ENCODE results near the gene TYMS. TPM values are rescaled to one million over a fixed set of nuclear protein-coding genes. Genes with fewer than 3 reads are reported as not detected.
A peak's percentile ranks its signal among the peaks of the same experiment; 100 is the strongest.

TYMS gene
- total and polyA plus RNA-seq, 9 of the 15 experiments (the other 6 are each of a cell fraction or from before 2014, with no cell fraction given), result 69.1 to 409 (median 175) TPM

DNA sequence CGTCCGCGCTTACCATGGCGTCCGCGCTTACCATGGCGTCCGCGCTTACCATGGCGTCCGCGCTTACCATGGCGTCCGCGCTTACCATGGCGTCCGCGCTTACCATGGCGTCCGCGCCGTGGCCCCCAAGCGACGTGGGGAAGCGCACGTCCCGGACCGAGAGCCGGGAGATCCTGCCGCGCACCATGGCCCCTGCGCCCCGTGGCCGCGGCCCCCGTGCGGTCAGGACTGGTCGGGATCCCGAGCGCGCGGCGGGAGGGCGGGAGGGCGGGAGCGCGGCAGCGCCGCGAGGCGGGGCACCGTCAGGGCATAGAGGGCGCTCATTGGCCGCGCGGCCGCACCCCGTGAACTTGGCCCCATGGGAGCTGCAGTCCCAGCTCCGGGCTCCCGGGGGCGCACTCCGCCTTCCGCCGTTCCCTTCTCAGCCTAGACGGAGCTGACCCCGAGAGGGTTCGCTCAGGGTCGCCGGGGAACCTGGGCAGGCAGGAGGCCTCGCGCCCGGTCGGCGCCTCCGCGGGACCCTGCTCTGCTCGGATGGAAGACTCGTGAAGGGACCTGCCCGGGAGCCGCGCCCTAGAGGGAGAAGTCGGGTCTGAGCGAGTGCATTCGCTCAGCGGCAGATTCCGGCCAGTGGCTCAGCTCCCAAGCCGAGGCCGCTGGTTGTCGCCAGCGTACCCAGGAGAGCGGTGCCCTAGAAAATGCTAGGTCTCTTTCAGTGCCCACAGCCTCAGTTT lies 55.1 kb downstream of the TYMS start, which contains the start of gene ENOSF1 (continued):
- TF ChIP-seq AFF4 (CRISPR knock-in tag; IDR thresholded peaks at IDR 0.05) (peak; percentile 86; the same call in 1 of the 2 replicates), STAG1 (CRISPR knock-in tag; IDR thresholded peaks at IDR 0.05; ENCODE audit: borderline replicate concordance) (0 out of 2 replicates have a peak, but pooled peaks have one; percentile 37), JUND (IDR thresholded peaks at IDR 0.05; ENCODE audit: borderline replicate concordance, low read depth, low read length) (peak; percentile 14; the same call in 1 of the 2 replicates), JUND (tag; IDR thresholded peaks at IDR 0.05; ENCODE audit: borderline replicate concordance, low read depth, low read length) (no peak), TEAD4 (IDR thresholded peaks at IDR 0.05; ENCODE audit: low read length) (no peak), TEAD4 (CRISPR knock-in tag; IDR thresholded peaks at IDR 0.05; ENCODE audit: borderline replicate concordance) (peak; percentile 77; the same call in 1 of the 2 replicates), RAD21 (CRISPR knock-in tag; conservative IDR thresholded peaks at IDR 0.05 in 1 of 2, IDR thresholded peaks at IDR 0.05 in 1 of 2) (peak; percentile 23 to 56; a peak in 2 of 4 replicates), ZNF668 (CRISPR knock-in tag; IDR thresholded peaks at IDR 0.05) (peak; percentile 18; the same call in 1 of the 2 replicates), CHAMP1 (IDR thresholded peaks at IDR 0.05) (peak; percentile 98), ZNF551 (CRISPR knock-in tag; IDR thresholded peaks at IDR 0.05) (no peak), MAFG (tag; conservative IDR thresholded peaks at IDR 0.05) (no peak), SMARCA5 (IDR thresholded peaks at IDR 0.05) (peak; percentile 66; the same call in 1 of the 2 replicates), ZNF146 (CRISPR knock-in tag; IDR thresholded peaks at IDR 0.05; ENCODE audit: unreplicated experiment) (no peak), FIP1L1 (IDR thresholded peaks at IDR 0.05; ENCODE audit: low read depth, low read length, poor library complexity, severe bottlenecking) (peak; percentile 20), ZNF143 (CRISPR knock-in tag; IDR thresholded peaks at IDR 0.05) (0 out of 2 replicates have a peak, but pooled peaks have one; percentile 21), PML (IDR thresholded peaks at IDR 0.05; ENCODE audit: low read length) (no peak; the same call in 1 of the 2 replicates)
- TF ChIP-seq, protein P1, sequence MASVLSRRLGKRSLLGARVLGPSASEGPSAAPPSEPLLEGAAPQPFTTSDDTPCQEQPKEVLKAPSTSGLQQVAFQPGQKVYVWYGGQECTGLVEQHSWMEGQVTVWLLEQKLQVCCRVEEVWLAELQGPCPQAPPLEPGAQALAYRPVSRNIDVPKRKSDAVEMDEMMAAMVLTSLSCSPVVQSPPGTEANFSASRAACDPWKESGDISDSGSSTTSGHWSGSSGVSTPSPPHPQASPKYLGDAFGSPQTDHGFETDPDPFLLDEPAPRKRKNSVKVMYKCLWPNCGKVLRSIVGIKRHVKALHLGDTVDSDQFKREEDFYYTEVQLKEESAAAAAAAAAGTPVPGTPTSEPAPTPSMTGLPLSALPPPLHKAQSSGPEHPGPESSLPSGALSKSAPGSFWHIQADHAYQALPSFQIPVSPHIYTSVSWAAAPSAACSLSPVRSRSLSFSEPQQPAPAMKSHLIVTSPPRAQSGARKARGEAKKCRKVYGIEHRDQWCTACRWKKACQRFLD (CRISPR knock-in tag; IDR thresholded peaks at IDR 0.05), result peak; percentile 23; the same call in 1 of the 2 replicates
- TF ChIP-seq, protein P2, sequence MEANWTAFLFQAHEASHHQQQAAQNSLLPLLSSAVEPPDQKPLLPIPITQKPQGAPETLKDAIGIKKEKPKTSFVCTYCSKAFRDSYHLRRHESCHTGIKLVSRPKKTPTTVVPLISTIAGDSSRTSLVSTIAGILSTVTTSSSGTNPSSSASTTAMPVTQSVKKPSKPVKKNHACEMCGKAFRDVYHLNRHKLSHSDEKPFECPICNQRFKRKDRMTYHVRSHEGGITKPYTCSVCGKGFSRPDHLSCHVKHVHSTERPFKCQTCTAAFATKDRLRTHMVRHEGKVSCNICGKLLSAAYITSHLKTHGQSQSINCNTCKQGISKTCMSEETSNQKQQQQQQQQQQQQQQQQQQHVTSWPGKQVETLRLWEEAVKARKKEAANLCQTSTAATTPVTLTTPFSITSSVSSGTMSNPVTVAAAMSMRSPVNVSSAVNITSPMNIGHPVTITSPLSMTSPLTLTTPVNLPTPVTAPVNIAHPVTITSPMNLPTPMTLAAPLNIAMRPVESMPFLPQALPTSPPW (CRISPR knock-in tag; IDR thresholded peaks at IDR 0.05), result peak; percentile 82
